Measurements from ENCODE around the gene SNX14. TPM values are rescaled to one million over a fixed set of nuclear protein-coding genes. Genes with fewer than 3 reads are reported as not detected.
"Not testable (repeated sequence)": the region's sequence is repeated elsewhere in the genome, so short reads cannot be mapped to it uniquely, and the experiment has no call there.

Gene SNX14
- total RNA-seq, 2 donors from 2014 or later = 41.8 to 68.6 TPM

GRCh38 chr6:85569323-85569722 is 24.3 kb downstream of the SNX14 start:
- Histone ChIP-seq H3K4me1 (no peaks in the 10 kb centered on the region), H3K9me3 (no peaks in the 10 kb centered on the region), H3K36me3 (replicated peaks in 1 of 2; ENCODE audit: insufficient read depth in 1 of 2, low read depth in 2 of 2) (peaks cover 0 to 3% of the 10 kb centered on the region in 2 donors), H3K4me3 (no peak overlapping the region), H3K27ac (no peak overlapping the region), H3K27me3 (no peaks in the 10 kb centered on the region)
- intact Hi-C loops (cut with DNase I) = no loop called here
- ATAC-seq (no peak), DNase-seq (no peak)
- TF ChIP-seq CTCF (IDR thresholded peaks at IDR 0.05) (no peak), POLR2A (IDR thresholded peaks at IDR 0.05) (no peak)

- intact Hi-C loops (cut with DNase I) = no loop called here
- WGBS, 2 donors = 85 to 90% methylated on average over 6 of the region's 6 CpGs
Observed at GRCh38 chr6:85568411-85568810, 25.2 kb downstream of the SNX14 start.

GRCh38 chr6:85565736-85566135 is 27.9 kb downstream of the SNX14 start:
- no peak for DNase-seq
- Histone ChIP-seq H3K27me3 (no peaks in the 10 kb centered on the region), H3K27ac (no peak overlapping the region), H3K4me3 (no peak overlapping the region), H3K4me1 (no peaks in the 10 kb centered on the region), H3K9me3 (no peaks in the 10 kb centered on the region), H3K36me3 (replicated peaks in 1 of 2; ENCODE audit: insufficient read depth in 1 of 2, low read depth in 2 of 2) (peaks cover under 1 to 3% of the 10 kb centered on the region in 2 donors)
- 24 to 27% methylated on average over 1 of the region's 1 CpG for WGBS, 2 donors
- no peak for TF ChIP-seq CTCF (IDR thresholded peaks at IDR 0.05)
- no peak for ATAC-seq
- intact Hi-C loops (cut with DNase I) = no loop called here

More at GRCh38 chr6:85568411-85568810, 25.2 kb downstream of the SNX14 start:
- H3K27ac ChIP-seq = no peak overlapping the region
- no peaks in the 10 kb centered on the region for H3K4me1 ChIP-seq
- no peak overlapping the region for H3K4me3 ChIP-seq
- peaks cover 0 to 3% of the 10 kb centered on the region in 2 donors for H3K36me3 ChIP-seq (replicated peaks in 1 of 2; ENCODE audit: insufficient read depth in 1 of 2, low read depth in 2 of 2)
- no peaks in the 10 kb centered on the region for H3K27me3 ChIP-seq
- no peaks in the 10 kb centered on the region for H3K9me3 ChIP-seq
- TF ChIP-seq POLR2A (IDR thresholded peaks at IDR 0.05) (no peak), CTCF (IDR thresholded peaks at IDR 0.05) (no peak)
- DNase-seq (no peak), ATAC-seq (no peak)

DNA sequence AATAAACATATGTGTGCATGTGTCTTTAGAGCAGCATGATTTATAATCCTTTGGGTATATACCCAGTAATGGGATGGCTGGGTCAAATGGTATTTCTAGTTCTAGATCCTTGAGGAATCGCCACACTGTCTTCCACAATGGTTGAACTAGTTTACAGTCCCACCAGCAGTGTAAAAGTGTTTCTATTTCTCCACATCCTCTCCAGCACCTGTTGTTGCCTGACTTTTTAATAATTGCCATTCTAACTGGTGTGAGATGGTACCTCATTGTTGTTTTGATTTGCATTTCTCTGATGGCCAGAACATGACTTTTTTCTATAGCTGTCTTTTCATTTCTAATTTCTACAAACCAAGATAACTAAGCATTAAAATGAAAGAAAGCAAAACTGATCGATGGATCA is 29.4 kb downstream of the SNX14 start:
- H3K27ac ChIP-seq; intact Hi-C loops (cut with DNase I); ATAC-seq; H3K36me3 ChIP-seq (replicated peaks in 1 of 2; ENCODE audit: insufficient read depth in 1 of 2, low read depth in 2 of 2); DNase-seq; H3K4me1 ChIP-seq; H3K9me3 ChIP-seq; H3K27me3 ChIP-seq; H3K4me3 ChIP-seq: not testable (repeated sequence)
- WGBS, 2 donors = 90 to 100% methylated on average over 2 of the region's 2 CpGs

DNA sequence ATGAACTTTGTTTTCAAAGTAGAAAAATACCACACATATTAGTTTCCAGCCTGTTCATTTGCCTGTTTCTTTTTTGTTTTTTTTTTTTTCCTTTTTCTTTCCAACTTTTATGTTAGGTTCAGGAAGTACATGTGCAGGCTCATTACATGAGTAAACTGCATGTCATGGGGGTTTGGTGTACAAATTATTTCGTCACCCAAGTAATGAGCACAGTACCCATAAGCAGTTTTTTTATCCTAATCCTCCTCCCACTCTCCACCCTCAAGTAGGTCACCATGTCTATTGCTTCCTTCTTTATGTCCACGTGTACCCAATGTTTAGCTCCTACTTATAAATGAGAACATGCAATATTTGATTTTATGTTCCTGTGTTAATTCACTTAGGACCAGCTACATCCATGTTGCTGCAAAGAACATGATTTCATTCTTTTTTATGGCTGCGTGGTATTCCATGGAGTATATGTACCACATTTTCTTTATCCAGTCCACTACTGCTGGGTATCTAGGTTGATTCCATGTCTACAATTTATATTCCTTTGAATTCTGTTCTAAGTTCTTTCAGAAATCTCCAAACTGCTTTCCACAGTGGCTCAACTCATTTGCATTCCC is 31.8 kb downstream of the SNX14 start:
- Histone ChIP-seq H3K9me3 (no peaks in the 10 kb centered on the region), H3K4me1 (no peaks in the 10 kb centered on the region), H3K36me3 (replicated peaks in 1 of 2; ENCODE audit: insufficient read depth in 1 of 2, low read depth in 2 of 2) (peaks cover 0 to 6% of the 10 kb centered on the region in 2 donors), H3K4me3 (no peak overlapping the region), H3K27ac (no peak overlapping the region), H3K27me3 (no peaks in the 10 kb centered on the region)
- ATAC-seq = no peak
- DNase-seq = no peak
- TF ChIP-seq CTCF (IDR thresholded peaks at IDR 0.05) (no peak), POLR2A (IDR thresholded peaks at IDR 0.05) (no peak)
- intact Hi-C loops (cut with DNase I) = no loop called here
- 91 to 97% methylated on average over 3 of the region's 3 CpGs for WGBS, 2 donors

Data from body of pancreas (tissue), 4 donors.